Urinary bladder (tissue), 4 donors: ENCODE measurements around the gene CSNK1G2. TPM values are rescaled to one million over a fixed set of nuclear protein-coding genes. Genes with fewer than 3 reads are reported as not detected.

ENCODE experiments used
- DNase-seq: peaks from one replicate; pipeline ENCODE4 v3.0.0-alpha.2; 2015; ENCODE audit errors: extremely low spot score
- H3K27ac ChIP-seq: one replicate; pipeline ENCODE4 v1.5.1; 2013; ENCODE audit warnings: low read depth, mild to moderate bottlenecking, moderate library complexity
- H3K36me3 ChIP-seq: one replicate; pipeline ENCODE4 v1.6.1; 2013; ENCODE audit warnings: mild to moderate bottlenecking, moderate library complexity; ENCODE audit not compliant: insufficient read depth
- H3K4me1 ChIP-seq: one replicate; pipeline ENCODE4 v1.6.1; 2013; ENCODE audit warnings: mild to moderate bottlenecking, moderate library complexity; ENCODE audit not compliant: insufficient read depth
- H3K4me3 ChIP-seq: one replicate; pipeline ENCODE4 v1.5.1; 2013; ENCODE audit warnings: low read depth, low read length
- WGBS: extraction: QIAGEN DNeasy Blood & Tissue Kit; methylation state at CpG from one replicate; pipeline ENCODE4 v1.1.7; 2013; 5-methylcytosine and 5-hydroxymethylcytosine counted together
- polyA plus RNA-seq: library from polyadenylated mRNA; stranded (reverse); fragments of 200-250 nt; gene quantifications from one replicate; pipeline ENCODE4 v1.2.3, GENCODE V29; 2013
- total RNA-seq: library from RNA; depleted of rRNA; stranded (reverse); fragments of >200 nt; gene quantifications from one replicate; pipeline ENCODE4 v1.2.3, GENCODE V29; 2014
- donor health status: healthy with polysubstance abuse.
- donor health status: healthy.

The CSNK1G2 gene
- total and polyA plus RNA-seq, 2 donors = 33.5 to 50.1 TPM

GRCh38 chr19:1970003-1970805 is 29.2 kb downstream of the CSNK1G2 start:
- H3K4me1 ChIP-seq = no peaks in the 10 kb centered on the region
- no peak overlapping the region for H3K4me3 ChIP-seq
- no peak overlapping the region for H3K27ac ChIP-seq
- WGBS = 90% methylated on average over 38 of the region's 38 CpGs
- H3K36me3 ChIP-seq = peaks cover 4% of the 10 kb centered on the region
- no peak for DNase-seq

- Histone ChIP-seq H3K4me1 (no peaks in the 10 kb centered on the region), H3K4me3 (no peak overlapping the region), H3K36me3 (peaks cover 4% of the 10 kb centered on the region), H3K27ac (no peak overlapping the region)
- no peak for DNase-seq
- 92% methylated on average over 27 of the region's 27 CpGs for WGBS
Measured at GRCh38 chr19:1970806-1971502, 30.0 kb downstream of the CSNK1G2 start.

DNA sequence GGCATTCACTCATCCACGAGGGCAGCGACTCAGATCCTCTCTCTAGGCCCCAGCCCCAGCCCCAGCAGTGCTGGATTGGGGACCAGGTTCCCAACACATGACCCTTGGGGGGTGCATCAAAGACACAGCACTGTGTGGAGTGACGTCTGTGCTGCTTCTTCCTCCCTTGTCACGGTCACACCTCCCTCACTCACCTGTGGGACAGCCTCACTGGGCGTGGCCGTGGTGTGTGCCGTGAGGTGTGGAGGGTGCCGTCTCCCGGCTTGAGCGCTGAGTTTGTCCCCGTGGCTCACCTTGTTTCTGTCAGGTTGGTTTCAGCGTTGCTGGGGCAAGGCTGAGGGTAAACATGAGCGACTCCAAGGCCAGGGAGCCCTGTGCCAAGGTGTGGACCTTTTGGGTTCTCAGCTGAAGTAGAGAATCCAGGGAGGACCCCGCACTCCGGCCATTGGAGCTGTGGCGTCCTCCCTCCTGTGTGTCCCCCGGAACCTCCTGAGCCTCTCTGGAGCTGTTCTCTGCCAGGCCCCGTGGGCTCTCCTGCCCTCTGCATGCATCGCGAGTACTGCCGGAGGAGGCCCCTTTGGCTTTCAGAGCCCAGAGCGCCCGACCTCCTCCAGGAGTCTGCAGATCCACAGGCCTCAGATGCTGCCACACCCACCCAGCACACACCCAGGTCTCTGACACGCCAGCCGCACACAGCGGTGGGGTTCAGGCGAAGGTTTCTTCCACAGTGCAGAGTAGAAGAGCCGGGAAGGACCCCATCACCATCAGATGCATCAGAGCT is 33.6 kb downstream of the CSNK1G2 start:
- no peaks in the 10 kb centered on the region for H3K4me1 ChIP-seq
- H3K4me3 ChIP-seq = no peak overlapping the region
- WGBS = 78% methylated on average over 28 of the region's 28 CpGs
- H3K36me3 ChIP-seq = peaks cover 7% of the 10 kb centered on the region
- no peak overlapping the region for H3K27ac ChIP-seq
- no peak for DNase-seq

- Histone ChIP-seq H3K4me3 (no peak overlapping the region), H3K36me3 (peaks cover 7% of the 10 kb centered on the region), H3K27ac (no peak overlapping the region), H3K4me1 (no peaks in the 10 kb centered on the region)
- WGBS = 66% methylated on average over 20 of the region's 20 CpGs
- no peak for DNase-seq
Measured at GRCh38 chr19:1975162-1975480, 34.1 kb downstream of the CSNK1G2 start.

GRCh38 chr19:1977120-1977519 is 36.1 kb downstream of the CSNK1G2 start:
- no peaks in the 10 kb centered on the region for H3K4me1 ChIP-seq
- WGBS = 85% methylated on average over 15 of the region's 15 CpGs
- DNase-seq = no peak
- no peak overlapping the region for H3K27ac ChIP-seq
- no peak overlapping the region for H3K4me3 ChIP-seq
- H3K36me3 ChIP-seq = peaks cover 7% of the 10 kb centered on the region

- Histone ChIP-seq H3K4me3 (no peak overlapping the region), H3K4me1 (no peaks in the 10 kb centered on the region), H3K27ac (no peak overlapping the region), H3K36me3 (peaks cover 7% of the 10 kb centered on the region)
- WGBS = 90% methylated on average over 51 of the region's 51 CpGs
- DNase-seq = no peak
Measured at GRCh38 chr19:1978346-1978894, 37.4 kb downstream of the CSNK1G2 start.

DNA sequence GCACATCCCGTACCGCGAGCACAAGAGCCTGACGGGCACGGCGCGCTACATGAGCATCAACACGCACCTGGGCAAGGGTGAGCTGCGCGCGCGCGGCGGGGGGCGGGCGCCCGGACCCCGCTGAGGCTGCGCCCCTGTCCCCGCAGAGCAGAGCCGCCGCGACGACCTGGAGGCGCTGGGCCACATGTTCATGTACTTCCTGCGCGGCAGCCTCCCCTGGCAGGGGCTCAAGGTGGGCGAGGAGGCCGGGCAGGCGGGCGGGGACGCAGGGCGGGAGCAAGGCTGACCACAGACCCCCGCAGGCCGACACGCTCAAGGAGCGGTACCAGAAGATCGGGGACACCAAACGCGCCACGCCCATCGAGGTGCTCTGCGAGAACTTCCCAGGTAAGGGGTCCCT is 38.0 kb downstream of the CSNK1G2 start:
- H3K4me3 ChIP-seq = no peak overlapping the region
- H3K4me1 ChIP-seq = no peaks in the 10 kb centered on the region
- H3K27ac ChIP-seq = no peak overlapping the region
- H3K36me3 ChIP-seq = peaks cover 7% of the 10 kb centered on the region
- DNase-seq = no peak
- 96% methylated on average over 43 of the region's 43 CpGs for WGBS

GRCh38 chr19:1979642-1980041 is 38.7 kb downstream of the CSNK1G2 start:
- DNase-seq = no peak
- 94% methylated on average over 28 of the region's 28 CpGs for WGBS
- H3K27ac ChIP-seq = no peak overlapping the region
- no peak overlapping the region for H3K4me3 ChIP-seq
- H3K36me3 ChIP-seq = peaks cover 7% of the 10 kb centered on the region
- H3K4me1 ChIP-seq = no peaks in the 10 kb centered on the region

DNA sequence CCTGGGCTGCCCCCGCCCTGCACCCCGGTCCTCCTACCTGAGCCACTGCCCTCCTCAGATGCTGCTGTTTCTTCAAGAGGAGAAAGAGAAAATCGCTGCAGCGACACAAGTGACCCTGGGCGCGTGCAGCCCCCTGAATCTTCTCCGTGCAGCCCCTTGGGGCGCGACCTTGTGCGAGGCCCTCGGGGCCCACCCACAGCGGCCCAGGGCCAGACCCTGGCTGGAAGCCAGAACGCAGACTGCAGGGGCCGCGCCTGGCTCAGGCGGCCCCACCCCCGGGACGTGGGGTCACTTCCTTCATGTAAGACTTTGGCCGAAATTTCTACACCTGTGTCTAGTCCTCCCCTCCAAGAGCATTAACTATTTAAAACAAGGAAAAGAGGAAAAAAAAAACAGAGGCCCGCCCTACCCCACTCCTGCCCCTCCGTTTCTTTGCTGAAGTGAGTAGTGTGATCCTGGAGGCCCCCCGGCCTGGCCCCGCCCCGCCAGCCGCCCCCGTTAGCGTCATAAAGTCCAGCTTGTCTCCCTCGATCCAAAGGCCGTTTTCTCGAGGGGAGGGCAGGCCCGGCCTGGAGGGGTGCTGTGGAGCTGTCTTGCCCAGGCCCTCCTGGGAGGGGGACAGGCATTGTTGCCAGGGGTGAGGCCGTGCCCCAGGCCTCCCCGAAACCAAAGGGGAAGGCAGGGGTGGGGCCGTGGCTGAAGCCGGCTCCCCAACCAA is 39.3 kb downstream of the CSNK1G2 start:
- Histone ChIP-seq H3K4me3 (no peak overlapping the region), H3K27ac (no peak overlapping the region), H3K36me3 (peaks cover 7% of the 10 kb centered on the region), H3K4me1 (no peaks in the 10 kb centered on the region)
- DNase-seq = no peak
- 79% methylated on average over 35 of the region's 35 CpGs for WGBS

DNA sequence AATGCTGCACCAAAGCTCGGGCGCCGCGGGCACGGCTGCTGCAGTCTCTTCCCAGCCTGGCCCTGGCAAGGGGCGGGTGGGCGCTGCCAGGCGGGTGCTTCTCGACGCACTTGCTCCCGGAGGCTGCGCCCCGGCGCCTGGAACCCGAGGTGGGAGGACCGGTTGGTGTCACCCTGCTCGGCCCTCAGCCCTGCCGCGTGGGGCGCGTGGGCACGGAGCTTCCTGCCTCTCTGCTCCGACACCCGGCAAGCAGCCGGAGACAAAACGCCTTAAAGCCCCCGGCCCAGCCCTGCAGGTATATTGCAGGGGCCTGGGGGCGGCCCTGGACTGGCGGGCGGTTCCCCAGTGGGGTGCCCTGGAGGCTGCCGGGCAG is 39.8 kb downstream of the CSNK1G2 start:
- Histone ChIP-seq H3K36me3 (peaks cover 9% of the 10 kb centered on the region), H3K4me1 (no peaks in the 10 kb centered on the region), H3K4me3 (no peak overlapping the region), H3K27ac (no peak overlapping the region)
- 95% methylated on average over 31 of the region's 31 CpGs for WGBS
- DNase-seq = no peak

DNA sequence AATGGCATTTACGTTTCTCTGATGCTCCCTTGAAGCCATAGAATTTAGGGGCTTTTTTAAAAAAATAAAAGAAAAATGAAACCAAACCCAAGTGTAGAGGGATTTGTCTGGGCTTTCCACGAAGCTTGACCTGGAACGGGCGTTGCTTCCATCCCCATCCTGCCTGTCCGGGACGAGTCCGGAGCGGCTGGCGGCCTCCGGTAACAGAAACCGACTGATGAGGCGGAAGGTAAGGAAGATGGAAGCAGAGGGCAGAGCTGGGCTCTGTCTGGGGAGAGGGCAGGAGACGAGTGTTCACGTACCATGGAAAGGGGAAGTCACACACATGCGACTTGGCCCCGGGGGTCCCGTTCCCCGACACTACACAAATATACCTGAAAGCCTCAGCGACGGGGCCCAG is 40.3 kb downstream of the CSNK1G2 start:
- Histone ChIP-seq H3K36me3 (peaks cover 9% of the 10 kb centered on the region), H3K4me1 (no peaks in the 10 kb centered on the region), H3K4me3 (no peak overlapping the region), H3K27ac (no peak overlapping the region)
- WGBS = 93% methylated on average over 20 of the region's 20 CpGs
- no peak for DNase-seq

GRCh38 chr19:1984357-1984756 is 43.4 kb downstream of the CSNK1G2 start:
- Histone ChIP-seq H3K27ac (no peak overlapping the region), H3K4me1 (no peaks in the 10 kb centered on the region), H3K36me3 (peaks cover 7% of the 10 kb centered on the region), H3K4me3 (no peak overlapping the region)
- DNase-seq = no peak
- 86% methylated on average over 10 of the region's 10 CpGs for WGBS
